ENCODE results near the gene SYNJ1. TPM values are rescaled to one million over a fixed set of nuclear protein-coding genes. Genes with fewer than 3 reads are reported as not detected.

SYNJ1 gene
- polyA plus RNA-seq, 3 donors = 4.0 to 16.5 (median 8.1) TPM

DNA sequence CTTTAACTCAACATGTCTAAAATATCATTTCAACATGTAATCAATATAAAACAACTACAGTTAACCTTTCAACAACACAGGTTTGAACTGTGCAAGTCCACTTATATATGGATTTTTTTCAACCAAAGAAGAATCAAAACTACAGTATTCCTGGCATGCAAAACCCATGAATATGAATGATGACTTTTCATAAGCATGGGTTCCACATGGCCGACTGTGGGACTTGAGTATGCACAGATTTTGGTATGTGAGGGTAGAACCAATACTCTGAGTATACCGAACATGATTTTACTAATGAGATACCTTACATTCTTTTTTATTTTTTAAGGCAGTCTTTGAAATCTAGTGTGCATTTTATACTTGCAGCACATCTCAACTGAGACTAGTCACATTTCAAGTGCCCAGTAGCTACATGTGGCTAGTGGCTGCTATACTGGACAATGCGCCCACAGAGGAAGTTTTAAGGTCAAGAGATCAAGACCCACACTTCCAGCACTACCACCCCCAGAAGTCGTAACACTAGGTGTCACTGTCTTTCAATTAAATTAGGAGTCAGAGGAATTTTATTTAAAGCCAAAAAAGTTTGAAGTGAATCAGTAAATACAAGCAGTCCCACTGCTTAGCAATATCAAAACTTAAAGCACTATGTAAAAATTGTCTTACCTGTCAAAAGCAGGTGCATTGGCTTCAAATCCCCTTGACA lies 40.0 kb downstream of the SYNJ1 start:
- Histone ChIP-seq H3K9me3 (replicated peaks in 1 of 2; ENCODE audit: control insufficient read depth in 1 of 2, insufficient read depth in 1 of 2, low read length in 2 of 2) (no peaks in the 10 kb centered on the region), H2AFZ (ENCODE audit: insufficient read depth, low read depth, low read length, poor library complexity, severe bottlenecking) (no peak overlapping the region), H3K4me3 (replicated peaks in 1 of 3; ENCODE audit: low read depth in 2 of 3, low read length in 3 of 3) (no peak overlapping the region), H3K4me1 (ENCODE audit: control insufficient read depth in 1 of 2, insufficient read depth in 2 of 2, low read length in 2 of 2) (no peaks in the 10 kb centered on the region), H3K27ac (ENCODE audit: low read depth in 1 of 2, low read length in 2 of 2) (no peak overlapping the region), H3K27me3 (ENCODE audit: control insufficient read depth in 2 of 2, insufficient read depth in 2 of 2, low read length in 2 of 2) (no peaks in the 10 kb centered on the region), H3K4me2 (replicated peaks; ENCODE audit: extremely low read depth, low read length, poor library complexity, severe bottlenecking) (no peak overlapping the region), H3K36me3 (replicated peaks in 1 of 2; ENCODE audit: control insufficient read depth in 1 of 2, insufficient read depth in 2 of 2, low read length in 2 of 2) (peaks cover 60 to 97% of the 10 kb centered on the region in 2 donors), H4K20me1 (ENCODE audit: insufficient read depth, low read length) (no peaks in the 10 kb centered on the region), H3K79me2 (ENCODE audit: insufficient read depth, low read length) (no peaks in the 10 kb centered on the region), H3K9ac (ENCODE audit: insufficient read depth, low read length, poor library complexity, severe bottlenecking) (no peak overlapping the region)
- Mint-ChIP-seq H3K9me3 (no peaks in the 10 kb centered on the region), H3K27me3 (ENCODE audit: low read depth in 3 of 3) (no peaks in the 10 kb centered on the region), H3K27ac (peak overlapping the region in 1 of 7 donors; percentile 53), H3K4me3 (no peak overlapping the region), H3K36me3 (peaks cover 62 to 81% of the 10 kb centered on the region in 2 donors), H3K4me1 (no peaks in the 10 kb centered on the region)
- intact Hi-C loops (cut with micrococcal nuclease) = no loop called here
- 100% methylated on average over 1 of the region's 4 CpGs for WGBS (ENCODE audit: insufficient coverage)
- TF ChIP-seq, protein P1, sequence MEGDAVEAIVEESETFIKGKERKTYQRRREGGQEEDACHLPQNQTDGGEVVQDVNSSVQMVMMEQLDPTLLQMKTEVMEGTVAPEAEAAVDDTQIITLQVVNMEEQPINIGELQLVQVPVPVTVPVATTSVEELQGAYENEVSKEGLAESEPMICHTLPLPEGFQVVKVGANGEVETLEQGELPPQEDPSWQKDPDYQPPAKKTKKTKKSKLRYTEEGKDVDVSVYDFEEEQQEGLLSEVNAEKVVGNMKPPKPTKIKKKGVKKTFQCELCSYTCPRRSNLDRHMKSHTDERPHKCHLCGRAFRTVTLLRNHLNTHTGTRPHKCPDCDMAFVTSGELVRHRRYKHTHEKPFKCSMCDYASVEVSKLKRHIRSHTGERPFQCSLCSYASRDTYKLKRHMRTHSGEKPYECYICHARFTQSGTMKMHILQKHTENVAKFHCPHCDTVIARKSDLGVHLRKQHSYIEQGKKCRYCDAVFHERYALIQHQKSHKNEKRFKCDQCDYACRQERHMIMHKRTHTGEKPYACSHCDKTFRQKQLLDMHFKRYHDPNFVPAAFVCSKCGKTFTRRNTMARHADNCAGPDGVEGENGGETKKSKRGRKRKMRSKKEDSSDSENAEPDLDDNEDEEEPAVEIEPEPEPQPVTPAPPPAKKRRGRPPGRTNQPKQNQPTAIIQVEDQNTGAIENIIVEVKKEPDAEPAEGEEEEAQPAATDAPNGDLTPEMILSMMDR (IDR thresholded peaks at IDR 0.05) = no peak
- no peak for DNase-seq

DNA sequence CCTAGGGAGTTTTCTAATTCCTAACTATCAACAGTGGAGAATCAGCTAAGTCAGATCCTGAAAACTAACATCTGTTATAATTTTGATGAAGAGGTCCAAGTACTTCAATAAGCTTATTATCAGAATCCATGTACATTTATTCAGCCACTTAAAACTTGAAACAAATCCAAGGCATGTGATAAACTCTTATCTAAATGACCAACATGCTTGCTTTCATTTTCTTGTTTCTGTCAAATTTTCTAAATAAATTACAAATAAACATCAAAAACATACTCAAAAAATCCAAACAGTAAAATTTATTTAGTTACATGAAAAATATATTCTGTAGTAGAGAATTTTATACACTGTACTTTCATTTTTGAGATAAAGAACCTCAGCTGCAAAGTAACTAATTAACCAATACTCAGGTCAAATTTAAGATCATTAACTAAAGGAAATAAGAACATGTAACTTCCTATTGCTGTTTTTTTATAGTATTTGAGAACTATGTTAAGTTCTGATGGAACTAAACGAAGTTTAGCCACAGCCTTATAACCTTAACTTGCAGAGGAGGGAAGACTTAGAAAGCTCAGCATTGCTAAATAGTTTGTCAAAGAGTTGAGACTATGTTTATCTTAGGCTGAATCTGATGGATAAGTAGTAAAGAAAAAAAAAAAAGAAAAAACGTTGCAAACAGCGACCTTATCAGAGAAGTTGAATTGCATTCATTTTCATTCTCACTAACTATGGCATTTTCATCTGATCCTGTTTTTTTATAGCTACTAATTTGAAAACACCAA lies 44.9 kb downstream of the SYNJ1 start:
- Mint-ChIP-seq H3K27me3 (ENCODE audit: low read depth in 3 of 3) (no peaks in the 10 kb centered on the region), H3K36me3 (peaks cover 49 to 63% of the 10 kb centered on the region in 2 donors), H3K4me3 (no peak overlapping the region), H3K9me3 (no peaks in the 10 kb centered on the region), H3K27ac (no peak overlapping the region), H3K4me1 (no peaks in the 10 kb centered on the region)
- Histone ChIP-seq H3K27me3 (ENCODE audit: control insufficient read depth in 2 of 2, insufficient read depth in 2 of 2, low read length in 2 of 2) (no peaks in the 10 kb centered on the region), H4K20me1 (ENCODE audit: insufficient read depth, low read length) (no peaks in the 10 kb centered on the region), H3K79me2 (ENCODE audit: insufficient read depth, low read length) (no peaks in the 10 kb centered on the region), H3K4me2 (replicated peaks; ENCODE audit: extremely low read depth, low read length, poor library complexity, severe bottlenecking) (no peak overlapping the region), H2AFZ (ENCODE audit: insufficient read depth, low read depth, low read length, poor library complexity, severe bottlenecking) (no peak overlapping the region), H3K9ac (ENCODE audit: insufficient read depth, low read length, poor library complexity, severe bottlenecking) (no peak overlapping the region), H3K9me3 (replicated peaks in 1 of 2; ENCODE audit: control insufficient read depth in 1 of 2, insufficient read depth in 1 of 2, low read length in 2 of 2) (no peaks in the 10 kb centered on the region), H3K4me1 (ENCODE audit: control insufficient read depth in 1 of 2, insufficient read depth in 2 of 2, low read length in 2 of 2) (no peaks in the 10 kb centered on the region), H3K4me3 (replicated peaks in 1 of 3; ENCODE audit: low read depth in 2 of 3, low read length in 3 of 3) (no peak overlapping the region), H3K27ac (ENCODE audit: low read depth in 1 of 2, low read length in 2 of 2) (no peak overlapping the region), H3K36me3 (replicated peaks in 1 of 2; ENCODE audit: control insufficient read depth in 1 of 2, insufficient read depth in 2 of 2, low read length in 2 of 2) (peaks cover 66 to 95% of the 10 kb centered on the region in 2 donors)
- DNase-seq = no peak
- intact Hi-C loops (cut with micrococcal nuclease) = no loop called here
- TF ChIP-seq, protein P1 (IDR thresholded peaks at IDR 0.05) = no peak
- WGBS (ENCODE audit: insufficient coverage) = no CpG with 5 or more reads among the region's 3 CpGs
